ENCODE data around the gene TRIM41.
"Not testable (repeated sequence)": the region's sequence is repeated elsewhere in the genome, so short reads cannot be mapped to it uniquely, and the experiment has no call there.

The TRIM41 gene

DNA sequence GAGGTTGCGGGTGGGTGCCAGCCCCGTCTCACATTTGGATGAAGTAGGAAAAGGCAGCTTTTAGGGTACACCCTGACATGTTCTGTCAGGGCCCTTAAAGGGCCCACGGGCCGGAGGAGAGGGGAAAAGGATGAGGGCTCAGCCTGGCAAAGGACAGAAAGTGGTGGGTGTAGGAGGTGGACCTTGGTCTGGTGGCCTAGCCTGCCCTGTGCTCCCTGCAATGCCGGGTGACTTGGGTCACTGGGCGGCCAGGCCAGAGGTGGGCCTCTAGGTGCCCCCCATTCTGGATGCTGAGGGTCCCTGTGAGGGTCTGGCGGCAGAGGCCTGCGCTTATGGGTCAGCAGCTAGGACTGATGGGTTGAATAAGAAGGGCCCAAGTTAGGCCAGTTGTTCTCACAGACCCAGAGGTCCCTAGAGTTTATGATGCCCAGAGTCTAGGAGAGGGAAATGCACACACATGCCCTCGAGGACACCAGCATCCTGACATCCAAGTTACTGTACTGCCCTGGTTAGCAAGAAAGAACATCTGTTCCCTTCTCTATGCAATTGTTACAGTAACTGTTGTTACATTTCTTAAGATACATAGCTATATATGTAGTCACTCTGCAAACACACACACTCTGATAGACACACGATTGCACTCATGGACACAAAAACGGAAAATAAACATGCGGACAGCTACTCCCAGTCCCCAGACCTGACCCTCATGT, 30.6 kb upstream of the TRIM41 start:
- no peak for DNase-seq (ENCODE audit: low read depth in 2 of 2)

DNA sequence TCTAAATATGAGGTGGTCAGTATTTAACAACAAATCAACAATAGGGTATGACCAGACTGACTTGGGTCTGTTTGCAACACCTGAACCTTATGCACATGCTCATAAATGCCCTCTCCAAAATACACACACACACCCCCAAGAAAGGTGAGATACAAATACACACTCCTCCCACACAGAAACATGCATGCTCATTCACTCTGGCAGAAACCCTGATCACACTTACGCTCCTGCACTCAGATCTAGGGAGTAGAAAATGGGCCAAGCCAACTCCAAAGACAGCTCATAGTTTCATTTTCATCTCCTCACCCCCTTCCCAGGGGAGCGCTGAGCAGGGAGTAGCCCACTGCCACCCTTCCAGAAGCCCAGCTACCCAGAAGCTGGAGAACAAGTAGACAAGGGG, 29.4 kb upstream of the TRIM41 start:
- no peak for DNase-seq (ENCODE audit: low read depth in 2 of 2)

DNA sequence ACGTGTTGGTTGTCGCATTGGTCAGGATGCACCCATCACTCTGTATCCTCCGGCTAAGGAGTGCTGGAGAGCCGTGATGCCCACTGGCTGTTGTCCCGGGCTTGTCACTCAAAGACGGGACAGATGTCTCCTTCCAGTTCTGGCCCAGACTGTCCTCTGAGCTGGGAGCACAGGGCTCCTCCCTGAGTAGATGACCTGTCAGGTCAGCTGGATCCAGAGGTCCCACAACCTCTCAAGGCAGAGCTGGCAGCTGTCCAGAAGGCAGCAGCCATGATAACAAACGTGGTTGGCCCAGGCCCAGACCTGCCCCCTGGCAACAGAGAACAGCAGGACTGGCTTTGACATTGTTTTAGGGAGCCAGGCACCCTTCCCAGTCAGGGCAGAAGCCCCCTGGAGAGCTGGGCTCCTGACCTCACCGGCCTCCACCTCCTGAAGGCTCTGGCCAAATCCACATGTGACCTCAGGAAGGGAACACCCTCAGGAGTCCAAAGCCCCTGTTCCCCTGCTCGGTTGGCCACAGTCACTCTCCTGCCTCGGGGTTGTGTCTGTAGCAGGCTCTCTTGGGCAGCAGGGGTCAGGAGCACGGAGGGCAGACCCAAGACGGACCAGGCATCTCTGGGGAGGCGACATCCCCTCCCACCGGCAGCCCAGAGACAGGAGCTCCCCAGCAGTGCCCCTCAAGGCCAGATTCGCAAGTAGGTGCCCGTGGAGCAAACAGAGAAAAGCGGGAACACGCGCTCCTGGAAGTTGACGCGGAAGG, 28.4 kb upstream of the TRIM41 start:
- no peak for DNase-seq (ENCODE audit: low read depth in 2 of 2)

DNA sequence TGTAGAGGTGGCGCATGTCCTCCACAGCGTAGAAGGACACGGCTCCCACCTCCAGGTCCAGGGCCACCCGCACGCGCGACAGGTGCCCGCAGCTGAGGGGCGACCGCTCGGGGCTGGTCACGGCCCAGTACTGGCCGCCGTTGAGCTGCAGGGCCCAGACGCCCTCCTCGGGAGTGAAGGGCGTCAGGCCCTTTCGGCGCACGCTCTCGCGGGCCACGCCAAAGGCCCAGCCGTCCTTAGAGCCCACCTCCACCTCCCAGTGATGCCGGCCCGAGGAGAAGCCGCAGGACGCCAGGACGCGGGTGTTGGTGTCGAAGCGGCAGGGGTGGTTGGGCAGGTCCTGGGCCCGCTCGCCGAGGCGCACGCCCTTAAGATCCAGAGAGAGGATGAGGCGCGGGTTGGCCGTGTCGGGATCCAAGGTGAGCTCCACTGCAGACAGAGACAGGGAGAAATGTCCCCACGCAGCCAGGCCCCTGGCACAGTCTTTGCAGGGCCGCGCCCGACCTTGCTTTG, 27.8 kb upstream of the TRIM41 start:
- DNase-seq (ENCODE audit: low read depth in 2 of 2) = no peak

DNA sequence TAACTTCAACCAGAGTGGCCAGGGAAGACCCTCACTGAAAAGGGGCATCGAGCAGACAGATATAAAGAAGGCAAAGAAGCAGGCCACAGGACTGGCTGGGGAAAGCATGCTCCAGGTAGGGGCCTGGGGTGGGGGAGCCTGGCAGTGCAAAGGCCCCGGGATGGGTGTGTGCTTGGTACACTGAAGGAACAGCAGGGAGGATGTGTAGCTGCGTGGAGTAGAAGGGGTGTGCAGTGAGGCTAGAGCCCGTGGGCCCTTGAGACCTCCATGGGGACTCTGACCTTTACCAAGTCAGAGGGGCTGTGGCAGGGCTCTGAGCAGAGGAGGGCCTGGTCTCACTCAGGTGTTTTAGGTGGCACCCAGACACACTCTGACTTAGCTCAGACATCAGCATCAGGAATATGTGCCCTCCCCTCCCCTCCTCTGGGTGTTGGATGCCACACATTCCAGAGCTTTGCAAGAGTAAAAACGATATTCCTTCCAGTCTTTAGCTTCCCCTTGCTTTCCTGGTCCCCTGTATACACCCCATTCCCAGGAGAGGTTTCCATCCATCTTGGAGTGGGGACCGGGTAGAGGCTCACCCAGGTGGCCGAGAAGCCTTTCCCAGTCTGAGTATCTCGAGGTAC, 25.6 kb upstream of the TRIM41 start:
- no peak for DNase-seq (ENCODE audit: low read depth in 2 of 2)

DNA sequence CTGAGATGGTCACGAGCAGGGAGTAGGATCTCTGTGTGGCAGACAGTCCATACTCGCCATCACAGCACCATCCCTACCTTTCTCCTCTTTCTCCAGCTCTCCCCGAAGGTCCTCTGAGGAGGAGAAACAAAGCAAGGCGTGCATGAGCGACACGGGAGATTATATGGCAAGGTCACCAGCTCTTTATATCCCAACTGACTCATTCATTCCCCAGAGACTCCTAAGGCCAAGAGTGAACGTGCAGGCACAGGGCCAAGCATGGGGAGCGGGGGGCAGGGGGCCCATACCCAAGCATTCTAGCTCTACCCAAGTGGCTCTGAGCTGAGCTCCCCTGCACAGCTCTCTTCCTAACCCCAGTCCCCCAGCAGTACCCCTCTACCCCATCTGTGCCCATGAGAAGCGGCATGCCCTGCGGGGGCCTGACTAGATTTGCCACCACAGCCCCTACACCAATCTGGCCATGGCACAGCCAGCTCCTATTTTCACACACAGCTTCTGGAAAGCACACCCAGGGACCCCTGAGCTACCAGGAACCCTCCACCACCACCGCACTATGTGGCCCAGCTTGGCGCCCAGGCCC, 24.9 kb upstream of the TRIM41 start:
- no peak for DNase-seq (ENCODE audit: low read depth in 2 of 2)

DNA sequence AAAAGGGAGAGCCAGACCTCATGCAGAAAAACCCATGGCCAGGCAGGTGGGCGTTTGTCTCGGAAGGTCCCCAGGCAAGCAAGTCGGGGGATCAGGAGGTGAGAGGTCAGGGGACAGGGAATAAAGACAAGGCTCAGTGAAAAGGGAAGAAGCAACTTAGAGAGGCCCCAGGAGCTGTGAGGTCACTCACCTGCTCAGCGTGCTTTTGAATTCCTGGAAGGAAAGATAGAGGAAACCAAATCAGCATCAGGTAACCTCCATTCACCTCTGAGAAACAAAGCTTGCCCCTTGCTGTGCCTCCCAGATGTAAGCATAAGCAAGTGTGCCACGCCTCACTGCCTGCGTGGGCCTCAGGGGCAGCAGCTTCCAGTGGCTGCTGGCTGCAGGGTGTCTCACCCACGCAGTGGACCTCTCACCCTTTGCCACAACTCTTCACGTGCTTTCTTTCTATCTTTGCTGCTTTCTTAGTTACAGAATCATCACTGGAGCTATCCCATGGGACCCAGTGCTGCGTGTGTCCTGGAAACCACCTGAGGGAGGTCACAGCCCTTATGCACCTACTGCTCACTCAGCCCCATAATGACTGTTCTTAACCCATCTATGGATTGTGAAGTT, 24.1 kb upstream of the TRIM41 start:
- DNase-seq (ENCODE audit: low read depth in 2 of 2) = no peak

DNA sequence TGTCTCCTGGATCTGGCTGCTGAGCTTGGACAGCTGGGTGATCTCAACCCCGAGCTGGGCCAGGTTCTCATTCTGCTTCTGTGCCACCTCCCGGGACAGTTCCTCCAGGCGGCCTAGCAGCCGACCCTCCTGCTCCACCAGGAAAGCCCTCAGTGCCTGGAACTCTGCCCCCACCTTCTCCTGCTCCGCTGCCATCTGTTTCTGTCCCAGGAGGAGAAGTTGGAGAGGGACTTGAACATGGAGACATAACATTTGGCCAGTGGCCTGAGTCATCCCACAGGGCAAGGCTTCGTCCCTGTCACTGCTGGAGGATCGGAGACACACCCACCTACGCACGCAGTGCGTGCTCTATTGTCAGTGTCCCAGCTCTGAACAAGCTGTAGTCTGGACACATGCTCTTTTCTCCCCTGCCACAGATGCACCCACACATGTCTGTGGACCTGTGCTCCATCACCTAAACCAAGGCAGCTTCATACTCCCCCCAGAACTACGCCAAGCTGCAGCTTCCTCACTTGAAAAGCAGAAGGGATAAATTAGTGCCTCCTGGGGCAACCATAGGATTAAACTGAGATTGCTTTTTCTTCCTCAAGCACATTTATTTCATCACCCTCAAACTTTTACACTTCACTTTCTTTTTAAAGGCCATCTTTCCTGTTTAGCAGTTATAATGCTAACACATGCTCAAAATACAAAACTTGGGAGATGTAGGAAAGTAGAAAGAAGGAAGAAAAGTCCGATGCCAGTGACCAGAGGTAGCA, 23.0 kb upstream of the TRIM41 start:
- no peak for DNase-seq (ENCODE audit: low read depth in 2 of 2)

DNA sequence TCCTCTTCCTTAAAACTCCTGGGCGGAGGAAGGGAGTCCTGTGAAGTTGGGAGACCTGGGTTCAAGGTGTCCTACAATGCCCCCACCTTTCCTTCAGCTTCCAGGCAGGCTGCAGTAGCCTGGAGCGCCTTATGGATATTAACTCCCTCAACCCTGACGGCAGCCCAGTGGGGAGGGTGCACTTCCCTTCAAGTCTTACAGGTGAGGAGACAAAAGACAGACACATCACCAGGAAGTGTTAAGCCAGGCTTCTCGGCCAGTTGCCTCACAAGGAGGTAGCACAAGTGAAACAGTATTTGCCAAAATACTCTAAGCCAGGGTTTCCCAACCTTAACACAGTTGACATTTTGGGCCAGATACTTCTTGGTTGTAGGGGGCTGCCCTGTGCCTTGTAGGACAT, 22.3 kb upstream of the TRIM41 start:
- no peak for DNase-seq (ENCODE audit: low read depth in 2 of 2)

DNA sequence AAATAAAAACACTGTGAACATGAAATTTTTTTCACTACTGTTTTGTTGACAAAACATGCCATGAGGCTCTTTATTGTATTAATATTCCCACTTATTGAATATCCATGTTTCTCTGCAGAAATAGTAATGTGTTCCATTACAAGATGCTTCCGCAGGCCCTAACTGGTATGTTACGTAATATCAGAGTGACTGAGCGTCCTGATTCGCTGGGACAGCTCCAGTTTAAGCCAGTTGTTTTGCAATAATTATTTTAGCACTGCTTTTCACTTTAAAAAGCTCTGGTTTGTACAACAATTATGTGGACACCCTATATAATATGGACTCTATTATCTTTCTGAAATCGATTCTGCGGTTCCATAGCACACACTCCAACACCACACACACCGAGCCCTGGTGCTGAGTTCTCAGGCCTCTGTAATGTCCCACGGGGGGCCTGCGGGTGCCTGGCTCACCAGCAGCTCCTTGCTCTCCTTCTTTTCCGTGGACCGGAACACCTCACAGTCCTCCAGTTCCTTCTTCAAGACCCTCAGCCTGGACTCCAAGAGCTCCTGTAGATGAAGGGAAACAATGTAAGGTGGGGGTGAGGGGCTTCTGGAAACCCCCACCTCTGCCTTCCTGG, 19.9 kb upstream of the TRIM41 start:
- no peak for DNase-seq (ENCODE audit: low read depth in 2 of 2)

DNA sequence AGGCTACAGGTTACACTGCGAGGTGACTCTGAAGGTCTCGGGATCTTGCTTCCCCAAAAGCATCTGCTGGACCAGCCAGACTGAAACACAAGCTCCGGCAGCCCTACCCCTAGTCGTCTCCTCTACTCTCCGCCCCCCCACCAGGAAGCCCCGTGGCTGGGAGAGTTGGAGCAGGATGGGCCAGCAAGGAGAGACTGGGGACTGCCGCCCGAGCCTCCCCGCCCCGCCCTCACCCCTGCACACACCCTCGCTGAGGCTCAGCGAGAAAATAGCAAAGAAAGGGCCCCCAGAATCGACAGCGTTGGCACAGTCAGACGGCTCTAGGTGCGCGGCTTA, 19.3 kb upstream of the TRIM41 start:
- no peak for DNase-seq (ENCODE audit: low read depth in 2 of 2)

DNA sequence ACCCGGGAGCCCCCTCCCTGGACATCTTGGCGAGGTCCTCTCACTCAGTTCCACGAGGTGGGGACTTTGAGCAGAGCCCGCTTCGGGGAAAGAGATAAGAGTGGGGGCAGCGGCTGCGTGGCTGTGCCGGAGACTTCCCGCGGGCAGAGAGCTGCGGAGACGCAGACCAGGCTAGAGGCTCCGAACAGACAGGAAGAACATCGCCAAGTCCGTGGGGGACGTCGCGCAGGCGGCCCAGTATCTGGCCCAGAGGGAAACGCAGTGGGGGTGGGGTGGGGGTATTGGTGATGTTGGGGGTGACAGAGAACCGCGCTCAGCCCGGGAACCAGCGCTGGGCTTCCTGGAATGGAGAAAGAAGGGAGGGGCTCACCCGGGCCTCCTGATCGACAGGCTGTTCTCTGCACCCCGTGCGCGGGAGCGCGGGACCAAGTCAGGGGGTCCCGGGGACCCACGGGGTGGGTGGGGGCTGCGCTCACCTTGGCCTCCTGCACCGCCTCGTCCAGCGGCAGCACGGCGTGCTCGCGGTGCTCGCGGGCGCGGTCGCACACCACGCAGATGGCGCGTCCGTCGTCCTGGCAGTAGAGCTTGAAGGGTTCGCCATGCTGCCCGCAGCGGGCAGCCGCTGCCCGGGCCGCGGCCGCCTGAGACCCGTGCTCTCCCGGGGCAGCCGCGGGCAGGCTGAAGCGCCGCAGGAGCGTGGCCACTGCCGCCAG, 18.8 kb upstream of the TRIM41 start:
- no peak for DNase-seq (ENCODE audit: low read depth in 2 of 2)

DNA sequence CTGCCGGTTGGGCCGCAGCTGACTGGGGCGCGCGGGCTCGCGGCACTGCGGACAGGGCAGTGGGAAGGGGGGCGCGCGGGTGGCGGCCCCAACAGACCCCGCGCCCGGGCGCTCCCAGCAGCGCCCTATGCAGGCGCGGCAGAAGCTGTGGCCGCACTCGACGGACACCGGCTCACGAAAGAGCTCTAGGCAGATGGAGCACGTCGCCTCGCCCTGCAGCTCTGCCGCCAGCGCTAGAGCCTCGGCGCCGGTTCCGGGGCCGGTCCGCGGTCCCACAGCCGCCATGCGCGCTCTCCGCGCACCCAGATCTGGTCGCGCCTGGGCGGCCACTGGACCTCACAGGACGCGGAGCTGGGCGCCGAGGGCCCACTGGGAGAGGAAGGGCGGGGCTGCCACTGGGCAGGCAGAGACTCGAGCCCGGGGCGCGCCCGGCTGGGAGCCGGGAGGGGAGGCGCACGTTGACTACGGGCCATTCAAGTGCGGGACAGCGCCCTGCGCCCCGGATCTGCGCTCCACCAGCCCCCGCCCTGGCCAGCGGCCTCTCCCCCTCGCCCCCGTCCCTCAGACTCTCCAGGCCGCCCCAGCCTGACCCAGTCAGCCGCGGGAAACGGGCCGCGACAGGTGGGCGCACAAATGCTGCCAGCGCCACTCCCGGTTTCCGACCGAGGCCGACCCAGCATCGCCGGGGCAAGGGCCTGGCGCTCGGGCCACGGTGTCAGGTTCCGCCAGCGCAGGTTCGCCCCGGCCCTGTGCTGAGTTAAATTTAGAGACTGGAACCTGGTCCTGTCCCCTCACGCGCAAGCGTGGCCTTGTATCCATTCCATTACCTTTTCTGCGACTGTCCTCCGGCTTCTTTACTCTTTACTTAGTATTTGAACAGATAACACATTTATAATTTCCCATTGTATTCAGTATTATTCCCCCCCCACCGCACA, 18.0 kb upstream of the TRIM41 start, which contains the start of gene TRIM7:
TRIM7 (minus strand) TSS at position 371 of the 935 bp plus-strand sequence; CDS start at position 285, 86 bp downstream.
- no peak for DNase-seq (ENCODE audit: low read depth in 2 of 2)

DNA sequence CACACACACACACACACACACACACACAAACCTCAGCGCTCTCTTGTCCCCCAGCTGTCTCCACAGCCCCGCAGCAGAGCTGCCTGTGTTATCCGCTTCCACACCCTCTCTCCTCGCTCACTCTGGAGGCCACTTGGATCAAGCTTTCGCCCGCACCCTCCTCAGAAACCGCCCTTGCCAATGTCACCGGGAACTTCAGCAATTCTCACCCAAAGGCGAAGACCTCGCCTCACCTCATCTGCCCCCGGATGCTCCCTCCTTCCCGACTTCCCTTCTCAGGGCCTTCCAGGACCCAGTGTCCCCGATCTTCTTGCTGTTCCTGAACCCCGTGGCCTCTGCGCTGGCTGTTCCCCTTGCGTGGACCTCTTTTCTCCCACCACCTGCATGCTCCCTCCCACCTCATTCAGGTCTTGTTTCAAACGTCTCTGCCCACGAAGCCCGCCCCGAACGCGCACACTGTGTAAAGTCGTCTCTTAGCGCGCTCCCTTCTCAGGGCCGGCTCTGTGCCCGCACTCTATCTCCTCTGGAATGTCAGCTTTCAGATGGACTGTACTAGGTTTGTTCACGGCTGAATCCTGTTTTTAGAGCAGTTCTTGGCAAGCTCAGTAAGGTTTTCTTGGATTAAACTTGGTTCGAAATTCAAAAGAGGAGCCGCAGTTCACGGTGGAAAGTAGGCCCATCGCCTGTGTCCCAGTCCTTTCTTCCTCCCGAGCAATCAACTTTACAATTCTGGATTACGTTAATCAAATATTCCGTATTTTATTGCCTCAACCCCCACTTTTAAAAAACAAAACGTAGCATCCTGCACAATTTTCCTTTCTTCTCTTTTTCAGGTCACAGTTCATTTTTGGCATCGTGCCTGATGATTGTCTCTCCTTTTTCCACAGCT, 17.1 kb upstream of the TRIM41 start:
- no peak for DNase-seq (ENCODE audit: low read depth in 2 of 2)

DNA sequence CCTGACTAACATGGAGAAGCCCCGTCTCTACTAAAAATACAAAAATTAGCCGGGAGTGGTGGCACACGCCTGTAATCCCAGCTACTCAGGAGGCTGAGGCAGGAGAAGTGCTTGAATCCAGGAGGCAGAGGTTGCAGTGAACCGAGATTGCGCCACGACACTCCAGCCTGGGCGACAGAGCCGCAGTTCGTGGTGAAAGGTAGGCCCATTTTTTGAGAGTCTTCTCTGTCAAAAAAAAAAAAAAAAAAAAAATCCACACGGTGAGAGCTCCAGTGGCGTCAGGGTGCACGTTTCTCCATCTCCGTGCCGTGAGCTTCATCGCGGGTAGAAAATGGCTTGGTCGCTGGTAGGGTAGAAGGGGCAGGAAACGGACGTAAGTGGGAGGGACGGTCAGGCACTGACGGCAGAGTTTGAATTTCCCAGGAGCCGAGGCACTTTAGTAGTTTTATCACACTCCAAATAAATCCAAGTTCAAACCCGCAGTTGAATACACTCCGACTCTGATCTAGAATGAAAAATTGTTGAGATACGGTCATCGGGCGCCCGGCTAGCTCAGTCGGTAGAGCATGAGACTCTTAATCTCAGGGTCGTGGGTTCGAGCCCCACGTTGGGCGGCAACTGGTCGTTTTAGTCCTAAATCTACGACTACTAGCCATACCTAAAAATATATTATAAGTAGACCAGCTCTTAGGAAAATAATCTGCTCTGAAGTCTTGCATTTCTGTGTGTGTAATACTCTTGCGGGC, 15.7 kb upstream of the TRIM41 start:
- peak; percentile 58 to 73 for DNase-seq (ENCODE audit: low read depth in 2 of 2)

DNA sequence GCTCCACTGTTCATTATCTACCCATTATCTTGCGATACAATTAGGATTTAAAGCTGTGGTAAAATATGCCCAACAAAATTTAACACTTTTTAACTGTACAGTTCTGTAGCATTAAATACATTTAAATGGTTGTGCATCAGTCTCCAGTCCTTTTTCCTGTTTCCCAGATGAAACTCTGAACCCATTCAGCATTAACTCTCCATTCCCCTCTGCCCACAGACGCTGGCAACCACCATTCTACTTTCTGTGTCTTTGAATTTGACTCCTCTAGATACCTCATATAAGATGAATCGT, 15.2 kb upstream of the TRIM41 start:
- no peak for DNase-seq (ENCODE audit: low read depth in 2 of 2)

DNA sequence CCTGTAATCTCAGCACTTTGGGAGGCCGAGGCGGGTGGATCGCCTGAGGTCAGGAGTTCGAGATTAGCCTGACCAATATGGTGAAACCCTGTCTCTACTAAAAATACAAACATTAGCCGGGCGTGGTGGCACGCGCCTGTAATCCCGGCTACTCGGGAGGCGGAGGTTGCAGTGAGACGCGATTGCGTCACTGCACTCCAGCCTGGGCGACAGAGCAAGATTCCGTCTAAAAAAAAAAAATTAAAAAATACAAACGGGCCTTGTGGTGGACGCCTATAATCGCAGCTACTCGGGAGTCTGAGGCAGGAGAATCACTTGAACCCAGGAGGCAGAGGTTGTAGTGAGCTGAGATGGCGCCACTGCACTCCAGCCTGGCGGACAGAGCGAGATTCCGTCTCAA, 14.1 kb upstream of the TRIM41 start:
- DNase-seq (ENCODE audit: low read depth in 2 of 2) = not testable (repeated sequence)
